Stimulated activated CD4-positive, alpha-beta T cell treated with anti-CD3 and anti-CD28 coated beads, Interleukin-12 subunit alpha, Interleukin-12 subunit beta, amount 100 ng/mL, for 48 hours (primary cell): Measurements from ENCODE around the gene KLHL3.

Experiments
- DNase-seq, 3 donors: peaks; one replicate each; pipeline ENCODE4 v3.0.0-alpha.2; 2020; ENCODE audit warnings: low read depth in 2 of 3, low spot score in 1 of 3

The KLHL3 gene

GRCh38 chr5:137613554-137614265 lies 122.2 kb downstream of the KLHL3 start:
- DNase-seq = no peak

- no peak for DNase-seq
These were observed 123.3 kb downstream of the KLHL3 start for GRCh38 chr5:137612576-137612975.

- DNase-seq = no peak
These were observed 124.0 kb downstream of the KLHL3 start for GRCh38 chr5:137611794-137612435.

- no peak for DNase-seq
These were observed 124.8 kb downstream of the KLHL3 start for GRCh38 chr5:137611011-137611580.

GRCh38 chr5:137610598-137610997 lies 125.3 kb downstream of the KLHL3 start:
- no peak for DNase-seq

- no peak for DNase-seq
These were observed 126.8 kb downstream of the KLHL3 start for GRCh38 chr5:137609127-137609526.

- no peak for DNase-seq
These were observed 128.1 kb downstream of the KLHL3 start for GRCh38 chr5:137607771-137608170.

- no peak for DNase-seq
These were observed 129.5 kb downstream of the KLHL3 start for GRCh38 chr5:137606401-137606800.

- no peak for DNase-seq
These were observed 130.5 kb downstream of the KLHL3 start for GRCh38 chr5:137605411-137605810.

- no peak for DNase-seq
These were observed 131.4 kb downstream of the KLHL3 start for GRCh38 chr5:137604348-137605095.

GRCh38 chr5:137603891-137604290 lies 132.0 kb downstream of the KLHL3 start:
- DNase-seq = no peak

- DNase-seq = no peak
These were observed 132.5 kb downstream of the KLHL3 start for GRCh38 chr5:137603356-137603755.

- DNase-seq = no peak
These were observed 133.1 kb downstream of the KLHL3 start for GRCh38 chr5:137602721-137603273.

- no peak for DNase-seq
These were observed 135.0 kb downstream of the KLHL3 start for GRCh38 chr5:137600721-137601360.

- no peak for DNase-seq
These were observed 136.4 kb downstream of the KLHL3 start for GRCh38 chr5:137599457-137599856.

GRCh38 chr5:137598399-137598798 lies 137.5 kb downstream of the KLHL3 start:
- DNase-seq = no peak

- no peak for DNase-seq
These were observed 138.9 kb downstream of the KLHL3 start for GRCh38 chr5:137596941-137597340.

- DNase-seq = no peak
These were observed 140.4 kb downstream of the KLHL3 start for GRCh38 chr5:137595396-137596079.

GRCh38 chr5:137594717-137595116 lies 141.2 kb downstream of the KLHL3 start:
- DNase-seq = no peak

- no peak for DNase-seq
These were observed 143.6 kb downstream of the KLHL3 start for GRCh38 chr5:137592317-137592716.
